Dermis blood vessel endothelial cell (primary cell): ENCODE measurements around the gene CCL13. TPM values are rescaled to one million over a fixed set of nuclear protein-coding genes. Genes with fewer than 3 reads are reported as not detected.
"Not testable (repeated sequence)": the region's sequence is repeated elsewhere in the genome, so short reads cannot be mapped to it uniquely, and the experiment has no call there.

Experiments used
- DNase-seq: peaks from one replicate; pipeline ENCODE4 v3.0.0; 2010
- total RNA-seq: library from RNA; depleted of rRNA; stranded (reverse); fragments of >200 nt; gene quantifications from 2 replicates; pipeline ENCODE4 v1.2.3, GENCODE V29; 2014

Gene CCL13
- not detected in 2 replicates for total RNA-seq

- no peak for DNase-seq
These were observed at the start of gene CCL13 for GRCh38 chr17:34356194-34356593. Gene CCL13, plus strand, starts transcription at chr17:34356480. Its CDS starts 47 bp downstream, at chr17:34356527.

- DNase-seq: peak; percentile 16
These were observed 49.2 kb upstream of the CCL13 start for GRCh38 chr17:34307110-34307509.

- no peak for DNase-seq
These were observed 47.9 kb upstream of the CCL13 start for GRCh38 chr17:34308371-34308770.

- no peak for DNase-seq
These were observed 45.0 kb upstream of the CCL13 start for GRCh38 chr17:34311291-34311690.

GRCh38 chr17:34312080-34312479, 44.2 kb upstream of the CCL13 start:
- no peak for DNase-seq

GRCh38 chr17:34313164-34313563, 43.1 kb upstream of the CCL13 start:
- no peak for DNase-seq

- DNase-seq: peak; percentile 56
These were observed 42.0 kb upstream of the CCL13 start for GRCh38 chr17:34314279-34314678.

GRCh38 chr17:34318474-34318873, 37.8 kb upstream of the CCL13 start:
- peak; percentile 9 for DNase-seq

- DNase-seq: peak; percentile 46
These were observed 37.2 kb upstream of the CCL13 start, which contains the start of gene CCL8 for GRCh38 chr17:34319039-34319483. Gene CCL8, plus strand, starts transcription at chr17:34319435. Its CDS starts 67 bp downstream, at chr17:34319502.

GRCh38 chr17:34321964-34322363, 34.3 kb upstream of the CCL13 start:
- no peak for DNase-seq

- not testable (repeated sequence) for DNase-seq
These were observed 28.7 kb upstream of the CCL13 start for GRCh38 chr17:34327580-34327979.

- DNase-seq: no peak
These were observed 18.6 kb upstream of the CCL13 start for GRCh38 chr17:34337701-34338100.

- no peak for DNase-seq
These were observed 17.0 kb upstream of the CCL13 start for GRCh38 chr17:34339138-34339770.

- DNase-seq: no peak
These were observed 14.4 kb upstream of the CCL13 start for GRCh38 chr17:34341916-34342315.

- DNase-seq: no peak
These were observed 9.2 kb upstream of the CCL13 start for GRCh38 chr17:34347063-34347462.

- DNase-seq: no peak
These were observed 6.5 kb upstream of the CCL13 start for GRCh38 chr17:34349751-34350150.

- DNase-seq: no peak
These were observed 5.2 kb upstream of the CCL13 start for GRCh38 chr17:34351096-34351495.

- no peak for DNase-seq
These were observed 4.1 kb upstream of the CCL13 start for GRCh38 chr17:34352191-34352590.

- DNase-seq: no peak
These were observed 1.6 kb upstream of the CCL13 start for GRCh38 chr17:34354637-34355036.

- no peak for DNase-seq
These were observed 1.1 kb downstream of the CCL13 start for GRCh38 chr17:34357398-34357797.

- DNase-seq: no peak
These were observed 2.4 kb downstream of the CCL13 start for GRCh38 chr17:34358631-34359030.

GRCh38 chr17:34360601-34361270, 4.5 kb downstream of the CCL13 start:
- DNase-seq: no peak

GRCh38 chr17:34361478-34362061, 5.3 kb downstream of the CCL13 start:
- peak; percentile 99 for DNase-seq

GRCh38 chr17:34363183-34363661, 6.9 kb downstream of the CCL13 start, which contains the start of gene CCL1:
Gene CCL1, minus strand, starts transcription at chr17:34363233. Its CDS starts 72 bp downstream, at chr17:34363161.
- DNase-seq: no peak
